HEK293 (cell line): ENCODE data around the gene NPAT.

Experiments
- BCL11B ChIP-seq: fragments of 450-650 bp; formaldehyde crosslinking; IDR thresholded peaks from 2 replicates; pipeline ENCODE4 v1.5.1; 2016; ENCODE audit warnings: low read depth, missing biosample characterization, missing genetic modification characterization
- HOXD13 ChIP-seq: sonication (generic); formaldehyde crosslinking; IDR thresholded peaks from 2 replicates; pipeline ENCODE4 v1.8.0; 2022; ENCODE audit warnings: missing genetic modification reagents, borderline replicate concordance
- TF ChIP-seq, protein P1 (sequence below): fragments of 450-650 bp; formaldehyde crosslinking; IDR thresholded peaks from 2 replicates; pipeline ENCODE4 v1.5.1; 2016; ENCODE audit warnings: missing biosample characterization, missing genetic modification characterization
- TF ChIP-seq, protein P2 (sequence below): fragments of 450-650 bp; formaldehyde crosslinking; IDR thresholded peaks from 2 replicates; pipeline ENCODE4 v1.5.1; 2016; ENCODE audit warnings: missing biosample characterization, missing genetic modification characterization

DNA sequence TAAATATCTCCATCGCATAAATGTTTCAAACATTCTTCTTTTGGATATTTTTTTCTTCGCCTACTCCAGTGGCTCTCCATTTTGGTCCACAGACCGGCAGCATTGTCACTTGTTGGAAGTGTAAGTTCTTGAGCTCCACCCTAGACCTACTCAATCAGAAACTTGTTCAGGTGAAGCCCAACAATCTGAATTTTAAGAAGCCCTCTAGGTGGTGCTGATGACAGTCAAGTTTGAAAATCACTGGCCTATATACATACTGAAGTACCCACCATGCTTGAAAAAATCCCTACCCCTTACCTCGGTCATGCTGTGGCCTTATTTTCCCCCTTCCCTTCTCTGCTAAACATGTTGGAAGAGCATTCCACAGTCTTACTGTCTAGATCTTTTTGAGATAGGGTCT is 111.3 kb downstream of the NPAT start:
- TF ChIP-seq HOXD13 (CRISPR knock-in tag) (no peak), BCL11B (tag by site-specific recombination) (no peak)
- TF ChIP-seq, protein P1, sequence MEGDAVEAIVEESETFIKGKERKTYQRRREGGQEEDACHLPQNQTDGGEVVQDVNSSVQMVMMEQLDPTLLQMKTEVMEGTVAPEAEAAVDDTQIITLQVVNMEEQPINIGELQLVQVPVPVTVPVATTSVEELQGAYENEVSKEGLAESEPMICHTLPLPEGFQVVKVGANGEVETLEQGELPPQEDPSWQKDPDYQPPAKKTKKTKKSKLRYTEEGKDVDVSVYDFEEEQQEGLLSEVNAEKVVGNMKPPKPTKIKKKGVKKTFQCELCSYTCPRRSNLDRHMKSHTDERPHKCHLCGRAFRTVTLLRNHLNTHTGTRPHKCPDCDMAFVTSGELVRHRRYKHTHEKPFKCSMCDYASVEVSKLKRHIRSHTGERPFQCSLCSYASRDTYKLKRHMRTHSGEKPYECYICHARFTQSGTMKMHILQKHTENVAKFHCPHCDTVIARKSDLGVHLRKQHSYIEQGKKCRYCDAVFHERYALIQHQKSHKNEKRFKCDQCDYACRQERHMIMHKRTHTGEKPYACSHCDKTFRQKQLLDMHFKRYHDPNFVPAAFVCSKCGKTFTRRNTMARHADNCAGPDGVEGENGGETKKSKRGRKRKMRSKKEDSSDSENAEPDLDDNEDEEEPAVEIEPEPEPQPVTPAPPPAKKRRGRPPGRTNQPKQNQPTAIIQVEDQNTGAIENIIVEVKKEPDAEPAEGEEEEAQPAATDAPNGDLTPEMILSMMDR: no peak
- TF ChIP-seq, protein P2, sequence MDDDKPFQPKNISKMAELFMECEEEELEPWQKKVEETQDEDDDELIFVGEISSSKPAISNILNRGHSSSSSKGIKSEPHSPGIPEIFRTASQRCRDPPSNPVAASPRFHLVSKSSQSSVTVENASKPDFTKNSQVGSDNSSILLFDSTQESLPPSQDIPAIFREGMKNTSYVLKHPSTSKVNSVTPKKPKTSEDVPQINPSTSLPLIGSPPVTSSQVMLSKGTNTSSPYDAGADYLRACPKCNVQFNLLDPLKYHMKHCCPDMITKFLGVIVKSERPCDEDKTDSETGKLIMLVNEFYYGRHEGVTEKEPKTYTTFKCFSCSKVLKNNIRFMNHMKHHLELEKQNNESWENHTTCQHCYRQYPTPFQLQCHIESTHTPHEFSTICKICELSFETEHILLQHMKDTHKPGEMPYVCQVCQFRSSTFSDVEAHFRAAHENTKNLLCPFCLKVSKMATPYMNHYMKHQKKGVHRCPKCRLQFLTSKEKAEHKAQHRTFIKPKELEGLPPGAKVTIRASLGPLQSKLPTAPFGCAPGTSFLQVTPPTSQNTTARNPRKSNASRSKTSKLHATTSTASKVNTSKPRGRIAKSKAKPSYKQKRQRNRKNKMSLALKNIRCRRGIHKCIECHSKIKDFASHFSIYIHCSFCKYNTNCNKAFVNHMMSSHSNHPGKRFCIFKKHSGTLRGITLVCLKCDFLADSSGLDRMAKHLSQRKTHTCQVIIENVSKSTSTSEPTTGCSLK (tag by site-specific recombination): no peak
